CD4-positive, alpha-beta T cell treated with Interleukin-6 at 100 ng/mL for 8 hours (primary cell): ENCODE data around the gene ISYNA1.

Experiments
- DNase-seq: peaks from one replicate; pipeline ENCODE4 v3.0.0-alpha.2; 2020; ENCODE audit warnings: mixed read lengths, low spot score

Gene ISYNA1

DNA sequence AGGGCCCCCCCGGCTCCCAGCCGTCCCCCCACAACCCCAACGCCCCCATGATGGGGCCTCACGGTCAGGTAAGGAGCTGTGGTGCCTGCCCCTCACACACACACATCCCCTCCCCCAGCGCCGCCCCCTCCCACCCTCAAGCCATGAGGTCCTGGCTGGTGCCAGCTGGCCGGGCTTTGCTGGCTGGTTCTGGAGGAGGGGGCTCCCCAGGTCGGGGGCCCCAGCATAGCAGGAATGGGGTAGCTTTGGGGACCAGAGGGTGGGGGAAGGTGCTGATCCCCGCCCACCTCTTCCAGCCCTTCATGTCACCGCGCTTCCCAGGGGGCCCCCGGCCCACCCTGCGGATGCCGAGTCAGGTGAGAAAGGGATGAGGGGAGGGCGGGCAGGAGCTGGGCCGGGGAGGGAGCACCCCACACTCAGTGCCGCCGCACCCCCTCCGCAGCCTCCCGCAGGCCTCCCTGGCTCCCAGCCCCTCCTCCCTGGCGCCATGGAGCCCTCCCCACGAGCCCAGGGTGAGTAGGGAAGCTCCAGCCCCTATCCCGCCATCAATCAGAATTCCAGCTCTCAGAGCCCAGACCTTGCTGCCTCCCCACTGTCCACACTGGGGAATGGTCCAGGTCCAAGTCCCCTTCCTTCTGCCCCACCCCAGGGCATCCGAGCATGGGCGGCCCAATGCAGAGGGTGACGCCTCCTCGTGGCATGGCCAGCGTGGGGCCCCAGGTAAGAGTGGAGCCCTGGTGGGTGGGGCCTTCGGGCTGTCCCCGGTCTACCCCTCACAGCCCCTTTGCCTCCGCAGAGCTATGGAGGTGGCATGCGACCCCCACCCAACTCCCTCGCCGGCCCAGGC is 6.4 kb downstream of the ISYNA1 start:
- DNase-seq, result no peak

DNA sequence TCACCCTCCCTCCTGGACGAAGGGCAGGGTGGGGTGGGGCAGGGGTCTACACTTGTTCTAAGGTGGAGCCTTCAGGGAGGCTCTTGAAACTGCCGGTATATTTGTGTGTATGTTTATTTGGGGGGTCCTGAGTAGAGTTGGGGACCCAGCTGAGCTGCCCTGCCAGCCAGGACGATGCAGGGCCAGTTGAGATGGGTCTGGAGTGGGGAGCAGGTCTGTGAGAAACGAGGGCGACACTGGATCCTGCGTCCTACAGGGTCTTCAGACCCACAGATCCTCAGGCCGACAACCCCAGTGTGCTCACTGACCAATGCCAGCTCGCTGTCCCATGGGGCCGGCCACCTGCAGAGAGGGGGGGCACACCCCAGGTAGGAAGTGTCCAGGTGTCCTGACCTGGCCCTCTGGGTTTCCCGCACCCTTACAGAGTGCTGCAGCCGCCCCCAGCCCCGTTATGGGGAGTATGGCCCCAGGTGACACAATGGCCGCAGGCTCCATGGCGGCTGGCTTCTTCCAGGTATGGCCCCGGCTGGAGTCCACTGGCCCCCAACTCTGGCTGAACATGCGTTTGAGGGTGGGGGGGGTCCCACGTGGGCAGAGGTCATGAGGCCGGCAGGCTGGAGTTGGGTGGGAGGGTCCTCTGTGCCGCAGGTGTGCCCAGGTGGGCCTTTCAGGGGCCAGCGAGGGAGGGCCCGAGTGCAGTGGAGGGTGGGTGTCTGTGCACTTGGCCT is 7.4 kb downstream of the ISYNA1 start:
- DNase-seq, result no peak

GRCh38 chr19:18429717-18430416 is 8.1 kb downstream of the ISYNA1 start:
- DNase-seq, result no peak

GRCh38 chr19:18428787-18429674 is 8.9 kb downstream of the ISYNA1 start:
- peak; percentile 80 for DNase-seq

GRCh38 chr19:18428173-18428786 is 9.7 kb downstream of the ISYNA1 start:
- no peak for DNase-seq

DNA sequence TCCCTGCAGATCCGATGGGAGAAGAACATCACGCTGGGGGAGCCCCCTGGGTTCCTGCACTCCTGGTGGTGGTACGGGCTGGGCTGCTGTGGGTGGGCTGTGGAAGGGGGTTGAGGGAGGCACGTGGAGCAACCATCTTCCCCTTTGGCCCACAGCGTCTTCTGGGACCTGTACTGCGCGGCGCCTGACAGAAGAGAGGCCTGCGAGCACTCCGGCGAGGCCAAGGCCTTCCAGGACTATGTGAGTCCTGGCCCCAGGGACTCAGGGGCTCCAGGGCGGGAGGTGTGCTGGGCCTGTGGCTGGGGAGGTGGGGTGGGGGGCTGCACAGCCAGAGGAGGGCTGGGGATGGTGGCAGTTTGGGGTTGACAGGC is 10.2 kb downstream of the ISYNA1 start:
- DNase-seq, result no peak

GRCh38 chr19:18427080-18427742 is 10.7 kb downstream of the ISYNA1 start:
- DNase-seq, result no peak

GRCh38 chr19:18426416-18426767 is 11.5 kb downstream of the ISYNA1 start:
- no peak for DNase-seq

GRCh38 chr19:18425515-18426415 is 12.2 kb downstream of the ISYNA1 start:
- DNase-seq, result no peak

DNA sequence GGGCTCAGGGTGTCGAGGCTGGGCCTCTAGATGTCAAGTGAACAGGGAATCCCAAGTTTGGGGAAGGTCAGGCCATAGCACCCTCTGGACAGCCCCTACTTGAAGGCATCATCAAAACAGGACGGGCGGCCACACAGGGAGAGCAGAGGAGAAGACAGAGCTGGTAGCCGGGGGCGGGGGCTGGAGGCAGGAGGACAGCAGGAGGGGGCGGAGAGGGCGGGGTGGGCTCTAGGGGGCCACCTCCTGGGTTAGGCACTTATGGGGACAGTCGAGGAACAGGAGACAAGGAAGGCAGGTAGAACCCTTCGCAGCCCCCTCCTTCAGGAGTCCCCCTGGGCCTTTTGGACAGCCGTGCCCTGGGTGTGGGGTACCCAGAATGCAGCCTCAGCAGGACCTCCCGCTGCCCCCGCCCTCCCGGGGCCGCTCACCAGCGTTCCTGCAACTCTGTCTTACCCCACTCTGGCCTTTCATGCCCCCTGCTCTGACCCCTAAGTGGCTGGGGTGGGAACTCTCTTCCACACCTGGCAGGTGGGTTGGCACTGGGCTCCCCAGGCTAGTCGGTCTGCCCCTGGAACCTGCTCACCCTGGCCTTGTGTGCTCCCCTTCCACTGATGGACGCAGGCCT is 12.9 kb downstream of the ISYNA1 start:
- DNase-seq, result no peak

DNA sequence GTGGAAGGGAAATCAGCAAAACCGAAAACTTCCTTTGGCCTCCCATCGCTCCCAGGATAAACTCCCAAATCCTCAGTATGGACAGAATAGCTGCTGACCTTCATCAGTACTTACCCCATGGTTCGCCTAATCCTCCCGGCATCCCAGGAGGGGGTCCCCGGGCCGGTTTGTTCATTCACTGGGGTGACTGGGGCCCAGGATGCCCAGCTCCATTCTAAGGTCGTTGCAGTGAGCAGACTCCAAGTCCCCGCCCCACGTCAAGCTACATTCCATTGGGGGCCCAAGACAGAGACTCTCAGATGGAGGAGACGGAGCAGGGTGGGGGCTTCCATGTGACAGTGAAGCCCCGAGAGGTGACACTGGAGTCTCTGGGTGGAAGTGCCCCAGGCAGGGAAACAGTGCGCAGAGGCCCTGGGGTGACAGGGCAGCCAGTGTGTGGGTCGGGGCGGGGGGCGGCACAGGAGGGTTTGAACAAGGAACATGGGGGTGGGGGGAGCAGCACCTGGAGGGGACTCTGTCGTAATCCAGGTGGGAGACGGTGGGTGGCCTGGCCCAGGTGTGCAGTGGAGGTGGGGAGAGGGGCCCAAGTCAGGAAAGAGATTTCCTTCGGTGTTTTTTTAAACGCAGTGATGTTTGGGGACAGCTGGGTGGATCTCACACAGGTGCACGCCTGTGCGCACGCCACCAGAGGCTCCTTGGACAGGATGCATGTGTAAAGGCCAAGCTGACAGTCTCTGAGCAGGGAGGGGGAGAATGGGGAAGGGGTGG is 13.6 kb downstream of the ISYNA1 start:
- no peak for DNase-seq

GRCh38 chr19:18423258-18424020 is 14.5 kb downstream of the ISYNA1 start:
- DNase-seq, result no peak

DNA sequence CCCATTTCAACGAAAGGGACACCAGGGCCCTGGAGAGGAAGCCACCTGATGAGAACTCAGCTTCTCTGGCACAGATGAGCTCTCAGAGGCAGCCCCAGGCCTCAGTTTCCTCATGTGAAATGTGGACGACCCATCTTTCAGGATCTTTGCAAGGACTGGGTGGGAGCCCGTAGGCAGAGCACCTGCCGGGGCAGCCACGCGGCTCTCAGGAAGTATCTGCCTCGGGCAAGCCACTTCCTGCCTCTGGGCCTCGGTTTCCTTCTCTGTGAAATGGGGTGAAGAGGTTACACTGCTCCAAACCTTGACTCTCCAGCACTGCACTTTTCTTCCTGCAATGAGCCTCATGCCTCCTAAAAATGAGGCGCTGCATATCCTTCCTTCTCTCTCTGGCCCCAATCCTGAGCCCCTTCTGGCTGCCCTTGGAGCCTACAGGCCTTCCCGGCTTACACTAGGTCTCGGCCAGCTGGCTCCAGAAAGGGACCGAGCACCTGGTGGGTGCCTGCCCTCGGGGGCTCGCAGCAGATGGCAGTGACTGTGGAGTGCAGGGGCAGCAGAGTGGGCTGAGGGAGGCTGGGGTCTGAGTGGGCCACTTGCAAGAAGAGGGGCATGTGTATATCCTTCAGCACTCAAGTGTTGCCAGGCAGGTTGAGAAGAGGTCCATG is 15.3 kb downstream of the ISYNA1 start:
- DNase-seq, result peak; percentile 60

GRCh38 chr19:18421371-18421959 is 16.5 kb downstream of the ISYNA1 start:
- DNase-seq, result no peak

GRCh38 chr19:18420930-18421329 is 17.0 kb downstream of the ISYNA1 start:
- no peak for DNase-seq

DNA sequence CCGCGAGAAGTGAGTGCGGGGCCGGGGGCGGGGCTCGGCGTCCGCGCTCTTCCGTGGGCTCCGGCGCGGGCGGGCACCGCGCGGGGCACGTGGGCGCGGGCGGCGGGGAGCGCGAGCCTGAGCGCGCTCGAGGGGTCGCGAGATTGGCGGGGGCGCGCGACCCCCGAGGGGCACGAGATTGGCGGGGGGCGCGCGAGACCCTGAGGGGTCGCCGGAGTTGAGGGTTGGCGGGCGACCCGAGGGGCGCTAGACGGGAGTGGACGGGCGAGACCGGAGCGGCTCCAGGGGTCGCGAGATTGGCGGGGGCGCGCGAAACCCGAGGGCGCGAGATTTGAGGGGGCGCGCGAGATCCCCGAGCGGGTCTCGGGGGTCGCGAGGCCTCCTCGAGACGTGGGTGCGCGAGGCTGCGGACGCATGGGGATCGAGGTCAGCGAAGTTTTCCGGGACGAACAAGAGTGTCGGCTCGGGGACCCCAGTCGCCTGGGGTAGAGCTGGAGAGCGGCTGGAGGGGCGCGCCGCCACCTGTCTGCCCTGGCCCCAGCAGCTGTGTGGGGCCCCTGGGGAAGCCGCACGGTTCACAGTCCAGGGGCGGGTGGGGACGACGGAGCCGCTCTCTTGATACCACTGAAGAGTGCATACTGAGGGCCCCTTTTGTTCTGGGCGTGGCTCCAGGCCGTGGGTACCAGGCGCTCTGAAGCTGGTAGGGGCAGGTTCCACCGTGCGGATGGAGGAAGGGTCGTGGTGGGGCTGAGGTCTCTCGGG is 18.1 kb downstream of the ISYNA1 start:
- DNase-seq, result peak; percentile 37
